SK-N-SH (cell line): ENCODE measurements around the gene FAM76B. TPM values are rescaled to one million over a fixed set of nuclear protein-coding genes. Genes with fewer than 3 reads are reported as not detected.

Experiments
- CTCF ChIA-PET: fragments of 300-600, 350-600 bp; formaldehyde crosslinking; extraction: SDS; loops from one replicate; lab custom pipeline; 2021; lab: Yijun Ruan, JAX
- POLR2A ChIA-PET: fragments of 350-600 bp; sonication (Branson Sonifier 250); formaldehyde crosslinking; extraction: SDS; loops from one replicate; lab custom pipeline; 2020; ENCODE audit warnings: antibody characterized with exemption, inconsistent platforms; lab: Yijun Ruan, JAX
- DNase-seq: peaks from one replicate; pipeline ENCODE4 v3.0.0; 2012
- H2AFZ ChIP-seq: fragments of 200-600 bp; sonication (generic); 2 replicates; pipeline ENCODE4 v1.8.1; 2016; ENCODE audit warnings: antibody characterized with exemption, mild to moderate bottlenecking, low read depth
- H3F3A ChIP-seq: fragments of 200-600 bp; sonication (generic); replicated peaks from 2 replicates; pipeline ENCODE3; 2016; ENCODE audit warnings: antibody characterized with exemption, mild to moderate bottlenecking; ENCODE audit not compliant: insufficient read depth
- H3K27ac ChIP-seq, 2 experiments: fragments of 200-500 bp in 1 of 2; fragments of 200-600 bp in 1 of 2; sonication (Bioruptor generic) in 1 of 2; sonication (generic), shearing (Covaris generic) in 1 of 2; 2 replicates each; pipeline versions ENCODE4 v1.5.1 to v1.6.1; 2014 to 2016; ENCODE audit warnings: low read depth in 2 of 2, inconsistent platforms in 1 of 2, low read length in 1 of 2, mild to moderate bottlenecking in 1 of 2, mixed read lengths in 1 of 2
- H3K27me3 ChIP-seq: fragments of 200-600 bp; sonication (generic), shearing (Covaris generic); 2 replicates; pipeline ENCODE4 v1.6.1; 2016; ENCODE audit warnings: mixed run types; ENCODE audit not compliant: insufficient read depth
- H3K36me3 ChIP-seq, 2 experiments: fragments of 200-500 bp in 1 of 2; fragments of 200-600 bp in 1 of 2; sonication (Bioruptor generic) in 1 of 2; sonication (generic) in 1 of 2; replicated peaks in 1 of 2; 2 replicates each; pipeline versions ENCODE3 to v1.5.1; 2014 to 2016; ENCODE audit warnings: low read length in 1 of 2, mild to moderate bottlenecking in 1 of 2; ENCODE audit not compliant: insufficient read depth in 2 of 2, control insufficient read depth in 1 of 2
- H3K4me1 ChIP-seq, 2 experiments: fragments of 200-500 bp in 1 of 2; fragments of 200-600 bp in 1 of 2; sonication (Bioruptor generic) in 1 of 2; sonication (generic), shearing (Covaris generic) in 1 of 2; 2 replicates each; pipeline versions ENCODE4 v1.5.1 to v1.6.1; 2014 to 2016; ENCODE audit warnings: low read depth in 1 of 2, low read length in 1 of 2, mixed run types in 1 of 2; ENCODE audit not compliant: insufficient read depth in 2 of 2, control insufficient read depth in 1 of 2
- H3K4me2 ChIP-seq: fragments of 200-600 bp; sonication (generic), shearing (Covaris generic); 2 replicates; pipeline ENCODE4 v1.6.1; 2017; ENCODE audit warnings: mixed run types
- H3K4me3 ChIP-seq, 2 experiments: fragments of 200-500 bp in 1 of 2; fragments of 200-600 bp in 1 of 2; sonication (Bioruptor generic) in 1 of 2; sonication (generic), shearing (Covaris generic) in 1 of 2; 2 replicates each; pipeline versions ENCODE4 v1.5.1 to v1.8.1; 2014 to 2016; ENCODE audit warnings: low read depth in 2 of 2, inconsistent platforms in 1 of 2, low read length in 1 of 2, mild to moderate bottlenecking in 1 of 2, mixed read lengths in 1 of 2, moderate library complexity in 1 of 2
- H3K79me2 ChIP-seq: fragments of 200-600 bp; sonication (generic); 2 replicates; pipeline ENCODE4 v1.8.1; 2017; ENCODE audit warnings: mild to moderate bottlenecking; ENCODE audit not compliant: insufficient read depth
- H3K9ac ChIP-seq: fragments of 200-600 bp; sonication (generic); 2 replicates; pipeline ENCODE4 v1.6.1; 2017; ENCODE audit warnings: mixed run types
- H3K9me2 ChIP-seq: fragments of 200-600 bp; sonication (generic); 2 replicates; pipeline ENCODE4 v1.6.1; 2017; ENCODE audit warnings: mixed run types
- H3K9me3 ChIP-seq: fragments of 200-600 bp; sonication (generic); 2 replicates; pipeline ENCODE4 v1.6.1; 2017; ENCODE audit warnings: mixed run types, mild to moderate bottlenecking, moderate library complexity
- H4K20me1 ChIP-seq: fragments of 200-600 bp; sonication (generic); 2 replicates; pipeline ENCODE4 v1.6.1; 2017; ENCODE audit warnings: mild to moderate bottlenecking, mixed run types; ENCODE audit not compliant: insufficient read depth
- CHD2 ChIP-seq: fragments of 150-350 bp; IDR thresholded peaks from 2 replicates; pipeline ENCODE4 v1.6.1; 2018; ENCODE audit warnings: low read length; ENCODE audit not compliant: partially characterized antibody
- EZH2phosphoT487 ChIP-seq: fragments of 200-600 bp; sonication (generic); IDR thresholded peaks from 2 replicates; pipeline ENCODE4 v1.6.1; 2017; ENCODE audit warnings: low read depth, mixed run types, mild to moderate bottlenecking, antibody characterized with exemption, moderate library complexity, borderline replicate concordance
- GATA2 ChIP-seq: sonication (generic); formaldehyde crosslinking; IDR thresholded peaks from 2 replicates; pipeline ENCODE4 v1.5.0; 2020; ENCODE audit warnings: mild to moderate bottlenecking, missing genetic modification reagents
- IRF3 ChIP-seq: fragments of 150-350 bp; IDR thresholded peaks from 2 replicates; pipeline ENCODE4 v1.6.1; 2016; ENCODE audit warnings: mild to moderate bottlenecking, low read depth, low read length
- JUND ChIP-seq: IDR thresholded peaks from 2 replicates; pipeline ENCODE4 v1.4.0; 2012
- MAX ChIP-seq: IDR thresholded peaks from 2 replicates; pipeline ENCODE4 v1.4.0; 2012; ENCODE audit warnings: low read depth
- RCOR1 ChIP-seq: fragments of 150-350 bp; IDR thresholded peaks from 2 replicates; pipeline ENCODE4 v1.6.1; 2017; ENCODE audit warnings: antibody characterized with exemption, low read length
- SIN3A ChIP-seq: IDR thresholded peaks from 2 replicates; pipeline ENCODE4 v1.6.1; 2012; ENCODE audit warnings: low read depth, mild to moderate bottlenecking, low read length, moderate library complexity, borderline replicate concordance
- TAF1 ChIP-seq: IDR thresholded peaks from 2 replicates; pipeline ENCODE4 v1.6.1; 2012; ENCODE audit warnings: low read depth, mild to moderate bottlenecking, low read length, moderate library complexity, borderline replicate concordance
- YY1 ChIP-seq: IDR thresholded peaks from 2 replicates; pipeline ENCODE4 v1.4.0; 2012; ENCODE audit warnings: low read depth, mild to moderate bottlenecking
- WGBS: methylation state at CpG from one replicate; pipeline ENCODE4 v1.1.6; 2017; ENCODE audit warnings: low lambda C conversion rate; 5-methylcytosine and 5-hydroxymethylcytosine counted together
- polyA plus RNA-seq, 3 experiments: library from polyadenylated mRNA; depleted of rRNA; stranded (reverse); fragments of >200 nt; gene quantifications; 2 replicates each; pipeline ENCODE4 v1.2.3, GENCODE V29; 2012

FAM76B gene
- polyA plus RNA-seq, 1 of the 3 experiments (the other 2 are of a cell fraction): 15.4 TPM

- TF ChIP-seq RCOR1: no peak
- TF ChIP-seq, all 33 proteins: peak for 0
These were observed 64.4 kb downstream of the FAM76B start (continued) for GRCh38 chr11:95725196-95725595.

GRCh38 chr11:95723361-95723942, 66.1 kb downstream of the FAM76B start:
- no peak overlapping the region for H3K4me3 ChIP-seq
- 48% methylated on average over 3 of the region's 3 CpGs for WGBS
- no peak for DNase-seq
- no peaks in the 10 kb centered on the region for H4K20me1 ChIP-seq
- CTCF ChIA-PET: no interaction called here
- H3K4me2 ChIP-seq: no peak overlapping the region
- H3K36me3 ChIP-seq: no peaks in the 10 kb centered on the region
- H2AFZ ChIP-seq: no peak overlapping the region
- no peaks in the 10 kb centered on the region for H3K9me3 ChIP-seq
- H3K9ac ChIP-seq: no peak overlapping the region
- H3K9me2 ChIP-seq: no peaks in the 10 kb centered on the region
- H3K27ac ChIP-seq: no peak overlapping the region
- no peak for TF ChIP-seq CHD2
- no peak for TF ChIP-seq MAX
- TF ChIP-seq, all 33 proteins: peak for 0
- no peaks in the 10 kb centered on the region for H3F3A ChIP-seq
- no peaks in the 10 kb centered on the region for H3K4me1 ChIP-seq
- H3K27me3 ChIP-seq: no peaks in the 10 kb centered on the region
- POLR2A ChIA-PET: no interaction called here
- no peaks in the 10 kb centered on the region for H3K79me2 ChIP-seq

- Histone ChIP-seq H4K20me1 (no peaks in the 10 kb centered on the region), H3K27ac (no peak overlapping the region), H3K36me3 (no peaks in the 10 kb centered on the region)
- POLR2A ChIA-PET: no interaction called here
- TF ChIP-seq GATA2 (no peak), IRF3 (no peak), TAF1 (no peak), JUND (no peak), SIN3A (no peak), YY1 (no peak), EZH2phosphoT487 (no peak)
- TF ChIP-seq, all 33 proteins: peak for 0
- Histone ChIP-seq H3K27me3 (no peaks in the 10 kb centered on the region), H3K9me3 (no peaks in the 10 kb centered on the region), H3K9me2 (no peaks in the 10 kb centered on the region), H3K4me1 (no peaks in the 10 kb centered on the region), H3K4me3 (no peak overlapping the region), H3K79me2 (no peaks in the 10 kb centered on the region), H3K9ac (no peak overlapping the region), H3F3A (no peaks in the 10 kb centered on the region), H3K4me2 (no peak overlapping the region), H2AFZ (no peak overlapping the region)
- CTCF ChIA-PET: interaction anchor here (1.3 to 3.5 kb wide), 2 partner anchors 13 to 15 kb away, joined by 3 to 21 read pairs; no protein-coding TSS in a partner anchor
- DNase-seq: no peak
- WGBS: 42% methylated on average over 3 of the region's 3 CpGs
These were observed 69.4 kb downstream of the FAM76B start for GRCh38 chr11:95720195-95720594.

Other genes starting within 250 kb of the FAM76B start
- gene CEP57, start 716 bp upstream of the FAM76B start, polyA plus RNA-seq (2012; rRNA removed): 12.2 and 16.0 TPM in 2 replicates
- gene MTMR2, start 134.3 kb upstream of the FAM76B start, polyA plus RNA-seq (2012; rRNA removed): 8.6 and 9.4 TPM in 2 replicates